K562 (cell line): Measurements from ENCODE around the gene ENTPD3. TPM values are rescaled to one million over a fixed set of nuclear protein-coding genes. Genes with fewer than 3 reads are reported as not detected.
A peak's percentile ranks its signal among the peaks of the same experiment; 100 is the strongest.

ENCODE experiments used
- BMI1 ChIP-seq: fragments of 150-350 bp; IDR thresholded peaks from 2 replicates; pipeline ENCODE4 v1.6.1; 2014; ENCODE audit warnings: low read length
- BRF2 ChIP-seq: IDR thresholded peaks from 3 replicates; pipeline ENCODE4 v1.6.1; 2011; ENCODE audit warnings: borderline replicate concordance, mild to moderate bottlenecking; ENCODE audit not compliant: insufficient read length, insufficient read depth
- E2F3 ChIP-seq: fragments of 250-450 bp; sonication (Bioruptor Pico); IDR thresholded peaks from 2 replicates; pipeline ENCODE4 v1.4.0; 2020; ENCODE audit warnings: mild to moderate bottlenecking
- E2F5 ChIP-seq: sonication (generic); formaldehyde crosslinking; IDR thresholded peaks from 2 replicates; pipeline ENCODE4 v1.8.0; 2022; ENCODE audit warnings: mild to moderate bottlenecking, missing genetic modification reagents
- MAX ChIP-seq: sonication (generic); formaldehyde crosslinking; IDR thresholded peaks from 2 replicates; pipeline ENCODE4 v1.9.0; 2022; ENCODE audit warnings: mild to moderate bottlenecking, missing genetic modification reagents
- NFYB ChIP-seq: IDR thresholded peaks from 2 replicates; pipeline ENCODE4 v1.6.1; 2011; ENCODE audit warnings: mild to moderate bottlenecking, moderate library complexity; ENCODE audit not compliant: insufficient read length; ENCODE audit errors: extremely low read depth
- NKRF ChIP-seq: fragments of 450-650 bp; IDR thresholded peaks from 2 replicates; pipeline ENCODE4 v1.6.1; 2016; ENCODE audit warnings: borderline replicate concordance
- RNF219 ChIP-seq: fragments of 250-450 bp; sonication (Bioruptor Pico); IDR thresholded peaks from 2 replicates; pipeline ENCODE4 v1.5.0; 2022; ENCODE audit warnings: mild to moderate bottlenecking
- STAT5A ChIP-seq: IDR thresholded peaks from 2 replicates; pipeline ENCODE4 v1.6.1; 2012; ENCODE audit warnings: low read length, inconsistent platforms, borderline replicate concordance
- TBP ChIP-seq: optimal IDR thresholded peaks from 2 replicates; pipeline ENCODE3; 2011; ENCODE audit warnings: low read depth, low read length, improper control_type of control experiment
- TFAP4 ChIP-seq: sonication (generic); formaldehyde crosslinking; IDR thresholded peaks from 2 replicates; pipeline ENCODE4 v1.8.0; 2022; ENCODE audit warnings: missing genetic modification reagents, mild to moderate bottlenecking, moderate library complexity, borderline replicate concordance
- THRA ChIP-seq: fragments of 450-650 bp; IDR thresholded peaks from 2 replicates; pipeline ENCODE4 v1.6.1; 2017; ENCODE audit warnings: mild to moderate bottlenecking, moderate library complexity
- ZBTB17 ChIP-seq: fragments of 450-650 bp; formaldehyde crosslinking; IDR thresholded peaks from 2 replicates; pipeline ENCODE4 v1.4.0; 2020; ENCODE audit warnings: mild to moderate bottlenecking
- ZC3H11A ChIP-seq: IDR thresholded peaks from 2 replicates; pipeline ENCODE4 v1.6.1; 2012; ENCODE audit warnings: low read depth, low read length, improper control_type of control experiment
- ZNF239 ChIP-seq: fragments of 250-450 bp; sonication (Bioruptor Pico); IDR thresholded peaks from 2 replicates; pipeline ENCODE4 v1.4.0; 2020; ENCODE audit warnings: mild to moderate bottlenecking
- polyA plus RNA-seq, 8 experiments: library from polyadenylated mRNA; depleted of rRNA in 4 of 8; stranded (reverse) in 5 of 8; unstranded in 3 of 8; fragments of >200 nt; fragmentation: Nextera tagmentation in 2 of 8; fragmentation: Illumina TruSeq in 1 of 8; extraction: Ambion mirVana in 2 of 8; extraction: Trizol in 1 of 8; gene quantifications; 2 replicates each; pipeline versions ENCODE4 v1.2.1 to v1.2.3, GENCODE V29; 2011 to 2014; ENCODE audit warnings: inconsistent platforms in 1 of 8, missing spikeins in 1 of 8
- total RNA-seq, 7 experiments: library from RNA; depleted of rRNA in 6 of 7; stranded (reverse); fragments of >200 nt in 6 of 7; fragmentation: Illumina TruSeq in 2 of 7; extraction: Trizol in 2 of 7; gene quantifications; 2 replicates each; pipeline versions ENCODE4 v1.2.1 to v1.2.3, GENCODE V29; 2011 to 2021; ENCODE audit warnings: low replicate concordance in 1 of 7

The ENTPD3 gene
- total and polyA plus RNA-seq, 9 of the 15 experiments (the other 6 are each of a cell fraction or from before 2014, with no cell fraction given) = 0.23 to 2.1 (median 0.58) TPM

- no peak for TF ChIP-seq TFAP4 (CRISPR knock-in tag)
- TF ChIP-seq NFYB = no peak
- TF ChIP-seq TBP = no peak
- no peak for TF ChIP-seq BMI1
- TF ChIP-seq ZBTB17 = peak; percentile 72; the same call in 1 of the 2 replicates
- 0 out of 2 replicates have a peak, but pooled peaks have one; percentile 29 for TF ChIP-seq E2F5 (CRISPR knock-in tag)
- TF ChIP-seq ZC3H11A = no peak
- TF ChIP-seq MAX = no peak
- TF ChIP-seq BRF2 = no peak
- no peak for TF ChIP-seq RNF219
- TF ChIP-seq STAT5A = no peak
- TF ChIP-seq NKRF = no peak
- TF ChIP-seq THRA = no peak
- TF ChIP-seq E2F3 (CRISPR knock-in tag) = no peak
- no peak for TF ChIP-seq ZNF239
Observed at GRCh38 chr3:40366203-40367162, 20.5 kb upstream of the ENTPD3 start (continued).
